GM10847 (cell line): ENCODE measurements around the gene NDRG2.

Source experiments
- POLR2A ChIP-seq: IDR thresholded peaks from 2 replicates; pipeline ENCODE4 v1.6.1; 2011; ENCODE audit not compliant: insufficient read length; ENCODE audit errors: extremely low read depth

The NDRG2 gene

DNA sequence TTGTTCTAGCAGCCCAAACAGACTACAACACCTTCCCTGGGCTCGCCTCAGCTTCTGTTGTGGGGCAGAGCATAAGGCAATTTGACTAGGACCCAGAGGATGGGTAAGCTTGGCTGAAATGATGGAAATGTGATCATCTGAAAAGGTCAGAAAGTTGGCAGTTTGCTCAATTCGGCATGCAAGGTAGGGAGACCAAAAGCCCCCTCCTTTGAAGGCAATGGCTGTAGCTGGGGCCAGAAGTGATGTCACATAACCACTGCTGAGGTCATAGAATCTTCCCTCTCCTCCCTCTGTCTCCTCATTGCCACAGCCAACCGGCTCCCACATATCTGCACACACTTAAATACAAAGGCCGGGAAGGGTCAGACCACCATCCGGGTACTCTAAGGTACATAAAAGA is 5.1 kb upstream of the NDRG2 start, which contains the start of gene TPPP2:
Gene TPPP2, plus strand, starts transcription at position 301 of the 400 bp plus-strand sequence. CDS start 365 bp downstream, outside the sequence.
- TF ChIP-seq POLR2A: no peak

DNA sequence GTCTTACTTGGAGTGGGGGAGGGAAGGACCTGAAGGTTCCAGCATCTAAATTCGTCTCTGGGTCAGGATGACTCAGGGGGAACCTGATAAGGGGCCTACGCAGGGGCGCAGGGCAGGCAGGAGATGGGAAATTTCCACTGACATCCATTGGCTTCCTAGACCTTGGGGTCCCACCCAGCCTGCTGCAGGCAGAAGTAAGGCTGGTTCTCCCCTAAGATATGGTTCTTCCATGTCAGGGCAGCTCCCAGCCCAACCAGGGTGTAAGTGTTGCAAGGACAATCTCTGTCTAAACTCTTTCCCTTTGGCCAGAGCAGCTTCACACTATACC is 2.1 kb upstream of the NDRG2 start:
- TF ChIP-seq POLR2A: no peak

DNA sequence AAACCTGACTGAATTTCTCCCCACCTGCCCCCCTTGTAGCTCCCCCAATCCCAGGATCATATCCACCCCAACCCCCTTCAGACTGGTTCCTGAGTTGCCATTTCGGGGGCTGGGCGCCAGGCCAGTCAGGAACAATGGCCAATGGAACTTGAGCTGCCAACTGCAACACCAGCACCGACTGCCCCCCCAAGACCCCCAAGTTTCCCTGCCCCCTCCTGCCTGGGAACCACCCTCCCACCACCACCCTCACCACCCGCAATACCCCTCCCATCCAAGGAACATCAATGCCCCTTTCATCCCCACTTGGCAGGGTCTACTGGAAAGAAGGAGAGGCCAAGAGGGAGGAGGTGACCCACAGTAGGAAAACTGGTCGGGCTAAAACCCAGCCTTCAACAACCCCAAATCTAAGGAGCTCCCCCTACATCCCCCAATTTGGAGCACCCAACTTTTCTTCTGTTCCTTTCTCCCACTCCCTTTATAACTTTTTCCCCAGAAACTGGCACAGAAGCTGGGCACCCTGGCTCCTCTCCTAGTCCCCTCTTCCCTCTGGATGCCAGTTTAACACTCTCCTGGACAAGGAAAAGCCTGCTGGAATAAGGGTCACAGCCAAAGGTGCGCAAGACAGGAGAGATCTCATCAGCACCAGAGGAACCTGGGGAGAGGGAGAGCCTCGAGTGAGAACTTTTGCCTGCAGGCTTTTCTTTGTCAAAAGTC is 1.6 kb upstream of the NDRG2 start:
- TF ChIP-seq POLR2A: no peak

DNA sequence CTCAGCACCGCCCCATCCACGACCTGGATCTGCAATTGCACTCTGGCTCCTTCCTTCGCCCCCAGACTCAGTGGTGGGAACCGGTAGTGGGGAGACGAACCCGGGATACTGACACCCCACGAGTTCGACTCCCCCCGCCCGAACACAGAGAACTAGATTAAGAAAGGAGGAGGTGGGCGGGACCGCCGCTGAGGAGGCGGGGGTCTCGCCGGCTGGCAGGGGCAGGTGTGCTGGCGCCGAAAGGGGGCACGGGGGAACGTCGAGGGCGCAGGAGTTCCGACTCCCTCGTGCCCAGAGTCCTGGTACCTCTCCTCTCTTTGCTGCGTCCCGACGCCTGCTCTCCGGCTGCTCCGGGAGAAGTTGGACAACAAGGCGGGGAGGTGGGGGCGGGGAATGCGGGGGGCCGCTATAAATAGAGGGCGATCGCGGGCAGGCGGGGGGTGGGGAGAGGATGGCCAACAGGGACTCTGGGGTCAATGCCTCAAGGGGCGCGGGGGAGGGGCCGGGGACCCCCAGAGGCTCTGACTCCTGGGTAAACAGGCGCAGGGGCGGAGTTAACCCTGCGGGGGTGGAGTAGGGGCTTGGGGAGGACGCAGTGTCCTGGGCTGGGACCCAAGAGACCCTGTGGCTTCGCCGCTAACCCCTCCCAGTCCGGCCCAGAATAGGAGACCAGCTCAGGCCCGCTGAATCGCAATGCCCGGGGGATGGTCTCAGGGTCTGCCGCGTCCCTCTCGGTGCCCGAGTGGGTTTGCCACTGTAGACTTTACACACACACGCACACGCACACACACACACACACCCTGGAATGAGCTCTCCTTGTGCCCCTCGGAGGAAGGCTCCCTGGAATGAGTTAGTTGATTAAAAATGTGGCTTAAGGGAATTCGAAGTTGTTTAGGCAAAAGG is 761 bp upstream of the NDRG2 start:
- TF ChIP-seq POLR2A: no peak

DNA sequence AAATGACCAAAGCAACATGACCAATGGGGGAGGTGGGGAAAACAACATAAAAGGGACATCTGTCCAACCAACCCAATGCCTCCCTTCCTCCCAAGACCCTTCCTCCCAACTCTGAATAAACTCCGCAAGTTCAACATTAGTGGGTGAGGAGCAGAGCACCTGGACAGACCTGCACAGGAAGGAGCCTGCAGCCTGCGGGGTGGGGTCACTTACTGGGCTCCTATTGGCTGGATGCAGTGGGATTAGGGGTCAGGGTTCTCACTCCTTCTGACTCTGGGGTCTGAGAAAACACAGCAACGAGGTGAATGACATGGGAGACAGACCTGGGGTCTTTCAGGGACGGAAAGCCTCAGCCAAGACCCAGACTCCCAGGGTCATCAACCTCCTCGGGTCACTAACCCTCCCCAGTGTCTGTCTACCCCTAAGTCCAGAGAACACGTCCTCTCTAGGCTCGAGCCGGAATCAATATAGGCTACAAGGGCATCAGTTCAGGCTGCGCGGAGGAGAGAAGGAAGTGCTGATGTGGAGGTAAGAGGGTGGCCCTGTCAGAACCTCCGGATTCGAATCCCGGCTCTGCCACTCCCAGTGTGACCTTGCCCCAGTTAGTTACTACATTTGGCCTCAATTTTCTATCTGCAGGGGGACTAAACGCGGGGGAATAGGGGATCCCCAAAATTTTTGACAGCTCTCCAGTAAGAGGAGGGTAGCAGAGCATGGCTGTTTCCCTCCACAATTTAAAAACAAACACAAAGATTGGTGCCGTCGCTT is 860 bp downstream of the NDRG2 start:
- TF ChIP-seq POLR2A: no peak

DNA sequence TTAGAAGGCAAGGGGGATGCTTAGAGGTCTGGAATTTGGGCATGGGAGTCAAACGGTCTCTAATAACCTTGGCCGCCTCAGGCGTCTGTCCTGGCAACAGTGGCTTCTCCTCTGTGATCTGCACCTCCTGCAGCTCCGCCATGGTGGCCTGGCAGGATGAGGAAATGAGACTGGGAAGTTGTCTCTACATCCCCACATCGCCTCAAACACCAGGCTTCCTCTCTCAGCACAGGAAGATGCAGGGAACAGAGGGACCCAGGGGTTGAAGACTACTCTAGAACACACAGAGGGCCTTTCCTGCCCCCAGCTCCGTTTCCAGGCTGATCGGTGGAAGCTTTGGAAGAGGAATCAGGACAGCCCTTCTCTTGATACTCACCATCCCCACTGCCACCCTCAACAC is 1.7 kb downstream of the NDRG2 start:
- no peak for TF ChIP-seq POLR2A

DNA sequence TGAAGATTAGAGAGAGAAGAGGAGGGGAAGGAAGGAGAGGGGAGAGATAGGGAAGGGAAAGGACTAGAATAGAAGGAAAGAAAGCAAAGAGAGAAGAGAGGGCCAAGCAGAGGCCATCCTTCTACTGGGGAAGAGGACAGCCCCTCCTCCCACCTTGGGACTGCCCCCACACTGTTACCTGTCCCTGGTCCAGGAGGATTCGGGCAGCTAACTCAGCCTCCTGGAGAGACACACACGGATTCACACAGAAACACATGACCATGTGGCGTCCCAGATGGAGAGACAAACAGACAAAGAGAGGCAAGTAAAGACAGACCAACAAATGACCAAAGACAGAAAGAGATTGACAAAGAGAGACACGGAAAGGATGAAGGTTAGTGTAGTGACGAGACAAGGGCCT is 2.2 kb downstream of the NDRG2 start:
- no peak for TF ChIP-seq POLR2A

DNA sequence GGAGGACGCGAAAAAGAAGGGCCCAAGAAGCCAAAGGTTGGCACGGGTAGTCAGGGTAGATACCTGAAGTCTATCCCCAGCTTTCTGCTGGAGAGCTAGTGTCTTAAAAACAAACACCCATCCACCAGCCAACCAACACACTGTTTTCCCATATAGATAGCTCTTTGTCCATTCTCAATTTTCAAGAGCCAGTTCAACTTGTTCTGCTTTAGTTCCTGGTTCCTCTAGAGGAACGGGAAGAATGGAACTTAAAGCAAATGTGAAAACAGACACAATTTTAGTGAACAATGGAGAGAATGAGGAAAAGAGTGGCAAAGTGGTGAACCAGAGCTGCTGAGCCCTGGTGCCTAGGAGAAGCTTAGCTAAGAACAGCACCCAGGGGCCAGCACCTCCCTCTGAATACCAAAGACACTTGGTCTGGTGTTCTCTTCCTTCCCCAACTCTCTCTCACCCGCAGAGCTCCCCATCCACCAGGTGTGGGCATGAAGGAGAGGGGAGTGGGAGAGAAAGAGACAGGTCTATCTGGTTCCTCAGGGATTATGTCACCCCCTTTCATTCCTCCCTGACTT is 3.8 kb downstream of the NDRG2 start:
- TF ChIP-seq POLR2A: no peak

DNA sequence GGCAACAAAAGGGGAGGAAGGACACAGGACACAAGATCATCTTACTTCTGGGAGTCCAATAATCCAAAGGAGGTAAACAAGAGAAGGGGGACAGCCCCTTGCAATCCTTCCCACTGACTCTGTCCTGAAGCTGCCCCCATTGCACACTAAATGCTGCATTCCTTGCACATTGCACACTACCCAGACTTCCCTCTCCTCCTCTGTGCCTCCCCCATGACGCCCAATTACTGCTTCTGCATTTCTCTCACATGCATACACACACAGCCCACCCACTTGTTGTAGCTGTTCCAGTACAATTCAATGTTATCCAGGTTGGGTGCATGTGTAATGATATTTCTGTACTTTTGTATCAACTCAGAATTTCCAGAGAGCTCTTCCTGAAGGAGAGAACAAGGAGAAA is 5.5 kb downstream of the NDRG2 start:
- TF ChIP-seq POLR2A: no peak

DNA sequence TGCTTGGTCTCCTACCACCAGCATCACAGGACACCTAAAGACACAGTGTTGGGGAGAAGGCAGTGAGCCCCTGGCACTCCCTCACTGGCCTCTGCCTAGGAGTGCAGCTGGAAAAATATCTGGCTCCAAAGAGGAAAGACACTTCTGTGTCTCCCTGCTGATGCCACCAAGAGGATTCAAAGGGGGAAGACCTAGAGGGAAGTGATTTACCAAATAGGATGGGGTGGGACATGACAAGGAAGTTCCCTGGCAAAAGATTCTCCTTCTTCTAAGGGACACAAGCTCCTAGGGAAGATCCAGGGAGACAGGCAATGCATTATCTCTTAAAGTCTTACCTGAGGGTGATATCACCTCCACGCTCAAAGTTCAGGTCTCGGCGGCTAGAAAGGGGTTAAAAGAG is 6.1 kb downstream of the NDRG2 start:
- TF ChIP-seq POLR2A: no peak

DNA sequence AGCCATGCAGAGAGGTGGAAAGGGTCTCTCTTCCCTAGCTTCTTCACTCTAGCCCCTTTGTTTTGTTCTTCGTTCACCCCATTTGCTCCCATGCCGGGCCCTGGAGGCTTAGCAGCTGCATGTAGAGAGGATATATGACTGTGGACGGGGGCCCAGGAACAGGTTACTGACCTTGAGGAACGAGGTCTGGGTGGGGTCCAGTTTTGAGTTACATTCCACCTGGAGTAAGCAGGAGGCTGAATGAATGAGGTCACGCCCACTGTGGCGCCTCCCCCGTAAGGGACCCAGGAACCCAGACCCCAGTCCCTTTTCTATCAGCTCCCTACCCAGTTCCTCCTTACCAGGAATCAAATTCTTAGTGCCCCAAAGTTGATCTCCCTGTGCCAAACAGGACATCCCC is 6.6 kb downstream of the NDRG2 start:
- TF ChIP-seq POLR2A: no peak

DNA sequence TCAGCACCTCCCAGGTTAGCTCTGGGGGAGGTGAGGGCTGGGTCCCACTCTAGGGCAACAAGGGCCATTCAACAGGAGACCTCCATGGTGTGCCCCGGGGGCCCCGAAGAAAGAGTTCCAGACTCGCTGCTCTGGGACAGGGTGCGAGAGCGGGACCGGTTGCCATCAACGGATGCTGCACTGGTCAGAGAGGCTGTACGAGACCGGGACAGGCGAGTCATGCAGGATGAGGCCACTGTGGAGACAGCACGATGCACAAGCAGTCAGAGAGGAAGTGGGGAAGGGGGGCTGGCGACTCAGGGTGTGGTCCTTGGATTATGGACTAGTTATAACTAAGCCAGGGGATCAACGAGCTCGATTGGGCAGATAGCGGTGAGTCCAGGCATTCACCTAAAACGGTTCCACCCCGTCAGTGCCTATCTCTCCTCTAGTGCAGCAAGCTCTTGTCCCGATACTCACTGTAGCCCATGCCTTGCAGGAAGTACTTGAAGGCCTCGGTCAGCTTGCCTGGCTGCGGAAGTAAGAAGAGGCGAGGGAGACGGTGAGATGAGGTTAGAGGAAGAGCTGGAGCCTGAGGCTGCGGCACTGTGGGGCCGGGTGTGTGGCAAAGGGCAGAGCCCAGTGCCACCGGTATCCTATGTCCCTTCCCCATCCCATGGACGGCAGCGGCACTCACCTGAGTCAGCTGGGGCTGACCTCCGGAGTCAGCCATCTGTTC is 7.2 kb downstream of the NDRG2 start:
- TF ChIP-seq POLR2A: no peak

DNA sequence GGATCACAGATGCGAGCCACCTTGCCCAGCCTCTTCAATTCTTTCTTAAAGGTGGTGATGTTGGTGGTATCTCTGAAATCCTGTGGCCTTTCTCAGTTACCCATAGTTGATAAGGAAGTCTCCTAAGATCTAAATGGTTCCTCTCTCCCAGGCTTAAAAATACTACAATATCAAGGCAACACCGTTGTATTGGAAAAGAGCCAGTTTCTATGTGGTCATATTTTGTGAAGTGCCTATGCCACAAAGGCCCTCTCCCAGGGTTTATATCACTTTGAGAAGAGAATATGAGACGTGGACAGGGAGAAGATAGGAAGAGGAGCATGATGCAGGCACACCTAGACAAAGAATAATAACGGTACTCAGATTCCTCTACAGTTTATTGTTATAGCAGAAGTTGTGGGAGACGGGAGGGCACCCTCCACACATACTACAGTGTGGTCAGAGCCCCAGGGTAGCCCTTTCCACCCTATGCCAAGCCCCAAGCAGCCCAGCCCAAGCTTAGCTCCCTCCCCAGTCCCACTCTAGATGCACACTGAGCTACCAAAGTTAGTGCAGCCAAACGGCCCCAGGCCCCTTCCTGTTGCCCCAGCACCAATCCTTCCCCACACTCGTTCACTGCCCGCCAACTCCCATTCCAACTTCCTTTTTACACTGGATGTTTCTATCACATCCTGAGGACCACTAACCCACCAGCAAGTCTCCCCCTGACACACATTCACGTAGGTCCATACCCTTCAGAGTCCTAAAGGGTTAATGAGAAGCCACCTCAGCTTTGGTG is 8.3 kb downstream of the NDRG2 start:
- no peak for TF ChIP-seq POLR2A

DNA sequence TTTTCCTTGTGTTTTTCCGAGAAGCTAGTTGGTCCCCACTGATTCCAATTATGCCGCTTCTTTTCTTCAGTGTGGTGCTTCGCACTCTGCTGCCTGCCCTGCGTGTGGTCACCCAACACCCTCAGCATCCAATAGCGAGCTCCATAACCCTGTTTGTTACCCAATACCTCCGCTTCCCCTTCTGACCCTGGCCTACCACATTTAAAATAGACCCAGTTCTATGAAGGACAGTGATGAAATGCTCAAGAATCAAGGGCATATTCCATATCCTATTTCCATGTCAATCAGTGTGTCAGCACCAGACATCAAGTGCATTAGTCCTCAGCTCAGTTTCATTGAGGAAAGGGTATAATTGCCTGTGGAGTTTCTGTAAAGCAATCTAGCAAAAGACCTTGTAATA is 9.5 kb downstream of the NDRG2 start:
- TF ChIP-seq POLR2A: no peak
